Fibroblast of the aortic adventitia (primary cell): Measurements from ENCODE around the gene POLDIP3. TPM values are rescaled to one million over a fixed set of nuclear protein-coding genes. Genes with fewer than 3 reads are reported as not detected.
A peak's percentile ranks its signal among the peaks of the same experiment; 100 is the strongest.
"Not testable (repeated sequence)": the region's sequence is repeated elsewhere in the genome, so short reads cannot be mapped to it uniquely, and the experiment has no call there.

Experiments
- DNase-seq: peaks from one replicate; pipeline ENCODE4 v3.0.0-alpha.2; 2010; ENCODE audit warnings: low read depth
- H3K4me3 ChIP-seq: 2 replicates; pipeline ENCODE4 v1.5.1; 2011; ENCODE audit warnings: low read depth, mild to moderate bottlenecking, control low read depth, low read length, moderate library complexity
- CTCF ChIP-seq: IDR thresholded peaks from 2 replicates; pipeline ENCODE4 v1.5.1; 2011; ENCODE audit warnings: mild to moderate bottlenecking, low read length, control low read depth, inconsistent platforms; ENCODE audit not compliant: insufficient read depth
- total RNA-seq: library from RNA; depleted of rRNA; stranded (reverse); fragments of >200 nt; gene quantifications from 2 replicates; pipeline ENCODE4 v1.2.3, GENCODE V29; 2012; ENCODE audit warnings: low replicate concordance

The POLDIP3 gene
- total RNA-seq, 1 donor, result 34.1 TPM

DNA sequence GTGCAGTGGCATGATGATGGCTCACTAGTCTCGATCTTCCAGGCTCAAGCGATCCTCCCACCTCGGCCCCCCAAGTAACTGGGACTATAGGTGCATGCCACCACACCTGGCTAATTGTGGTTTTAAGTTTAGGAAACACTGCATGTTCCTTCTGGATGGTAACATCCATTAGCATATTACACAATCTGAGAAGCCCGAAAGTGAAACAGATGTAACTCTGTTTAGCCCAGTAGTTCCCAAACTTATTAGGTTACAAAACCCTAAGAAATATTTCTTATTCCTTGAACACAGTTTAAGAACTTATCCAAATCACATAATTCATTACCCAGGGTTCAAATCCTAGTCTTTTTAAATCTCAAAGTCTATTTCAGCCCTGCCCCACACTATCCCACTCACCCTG, 28.3 kb downstream of the POLDIP3 start:
- no peak for DNase-seq
- no peak overlapping the region for H3K4me3 ChIP-seq
- no peak for TF ChIP-seq CTCF

DNA sequence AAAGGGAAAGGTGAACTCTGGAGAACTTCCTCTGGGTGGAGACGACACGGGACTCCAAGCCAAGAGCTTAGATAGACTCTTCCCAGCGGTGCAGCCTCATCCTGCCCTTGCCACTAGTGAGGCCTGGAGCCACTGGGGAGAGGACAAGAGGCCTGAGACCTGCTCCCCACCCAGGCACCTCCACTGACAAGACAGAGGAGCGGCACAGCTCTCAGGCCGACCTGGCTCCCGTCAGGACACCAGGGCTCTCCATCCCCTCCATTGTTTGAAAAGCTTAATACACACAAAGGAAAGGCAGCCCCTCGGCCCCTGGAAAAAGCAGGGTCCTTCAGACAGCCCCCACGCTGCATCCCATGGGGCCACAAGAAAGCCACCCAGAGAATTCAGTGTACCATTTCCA, 29.6 kb downstream of the POLDIP3 start:
- no peak for TF ChIP-seq CTCF
- H3K4me3 ChIP-seq, result no peak overlapping the region
- no peak for DNase-seq

DNA sequence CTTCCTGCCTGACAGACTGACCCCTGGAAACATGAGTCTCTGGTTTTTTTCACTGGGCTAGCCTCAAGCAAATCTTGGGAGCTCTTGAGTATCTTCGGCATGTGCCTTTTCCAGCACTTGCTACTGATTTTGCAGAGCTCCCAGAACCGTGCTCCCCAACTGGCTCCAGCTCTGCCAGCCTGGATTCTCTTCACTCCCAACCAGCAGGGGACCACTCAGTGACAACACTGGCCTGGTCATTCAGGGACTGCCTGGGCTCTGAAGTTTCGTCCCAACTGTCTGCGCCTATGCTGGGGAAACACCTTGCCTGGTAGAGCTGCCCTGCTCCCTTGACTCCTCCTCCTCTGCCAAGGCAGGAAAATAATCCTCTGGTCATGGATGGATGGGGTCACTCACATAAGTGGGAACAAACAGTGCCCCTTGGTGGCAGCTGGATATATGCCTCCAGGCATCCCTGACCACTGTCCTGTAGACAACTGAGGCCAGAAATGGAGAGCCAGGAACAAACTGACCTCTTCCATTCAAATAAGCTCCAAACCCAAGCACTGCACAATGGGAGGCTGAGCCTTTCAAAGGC, 30.2 kb downstream of the POLDIP3 start:
- H3K4me3 ChIP-seq, result no peak overlapping the region
- no peak for TF ChIP-seq CTCF
- no peak for DNase-seq

DNA sequence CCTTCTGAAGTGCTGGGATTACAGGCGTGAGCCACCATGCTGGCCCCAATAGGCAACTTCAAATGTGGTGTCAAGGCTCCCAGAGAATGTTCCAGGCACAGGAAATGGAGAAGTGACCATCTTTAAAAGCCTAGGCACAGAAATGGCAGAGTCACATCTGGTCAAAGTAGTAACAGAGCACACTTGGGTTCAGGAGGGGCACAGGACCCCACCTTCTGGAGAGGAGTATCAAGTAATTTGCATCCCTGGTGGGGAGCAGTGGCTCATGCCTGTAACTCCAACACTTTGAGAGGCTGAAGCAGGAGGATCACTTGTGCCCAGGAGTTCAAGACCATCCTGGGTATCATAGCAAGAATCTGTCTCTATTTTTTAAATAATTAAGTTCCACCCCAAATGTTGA, 31.7 kb downstream of the POLDIP3 start:
- no peak for TF ChIP-seq CTCF
- H3K4me3 ChIP-seq, result no peak overlapping the region
- DNase-seq, result no peak

GRCh38 chr22:42581762-42582716, 32.6 kb downstream of the POLDIP3 start:
- TF ChIP-seq CTCF, result no peak
- peak overlapping the region; percentile 76 for H3K4me3 ChIP-seq
- peak; percentile 59 for DNase-seq

DNA sequence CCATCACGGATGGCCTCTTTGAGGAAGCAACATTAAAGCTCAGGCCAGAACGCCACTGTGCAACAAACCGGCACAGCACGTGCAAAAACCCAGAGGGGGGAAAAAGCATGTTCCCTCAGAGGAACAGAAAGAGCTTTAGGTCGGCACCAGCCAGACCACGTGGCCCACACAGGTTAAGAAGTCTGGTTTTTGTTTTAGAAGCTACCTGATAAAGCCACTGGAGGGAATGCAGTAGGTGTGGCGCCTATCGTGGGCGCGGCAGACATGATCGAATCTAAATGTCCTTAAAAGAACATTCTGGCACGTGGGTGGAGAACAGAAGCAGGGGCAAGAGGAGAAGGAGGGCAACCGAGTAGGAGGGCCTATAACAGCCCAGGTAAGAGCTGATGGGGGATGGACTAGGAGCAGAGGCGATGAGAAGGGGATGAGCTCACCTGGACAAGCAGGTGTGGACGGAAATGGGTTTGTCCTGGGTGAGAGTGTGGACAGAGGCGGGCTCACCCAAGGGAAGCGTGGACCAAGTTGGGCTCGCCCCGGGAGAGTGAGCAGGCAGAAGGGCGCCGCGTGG, 33.4 kb downstream of the POLDIP3 start:
- peak overlapping the region; percentile 76 for H3K4me3 ChIP-seq
- DNase-seq, result not testable (repeated sequence)

GRCh38 chr22:42580040-42580439, 34.6 kb downstream of the POLDIP3 start:
- DNase-seq, H3K4me3 ChIP-seq: not testable (repeated sequence)
